Neuronal stem cell (in vitro differentiated cells): ENCODE data around the gene FGF3.

Experiments used
- DNase-seq: peaks from one replicate; pipeline ENCODE4 v3.0.0-alpha.2; 2013; ENCODE audit warnings: low spot score
- H2AFZ ChIP-seq: one replicate; pipeline ENCODE4 v1.6.1; 2013; ENCODE audit warnings: mild to moderate bottlenecking, low read length, inconsistent platforms
- H2AK5ac ChIP-seq: 2 replicates; pipeline ENCODE4 v1.6.1; 2013; ENCODE audit warnings: low read depth, mild to moderate bottlenecking, inconsistent platforms, low read length, moderate library complexity, mixed read lengths
- H2BK120ac ChIP-seq: 2 replicates; pipeline ENCODE4 v1.6.1; 2013; ENCODE audit warnings: low read depth, mild to moderate bottlenecking, inconsistent platforms, low read length, moderate library complexity, mixed read lengths
- H2BK12ac ChIP-seq: one replicate; pipeline ENCODE4 v1.6.1; 2013; ENCODE audit warnings: low read length, inconsistent platforms
- H2BK15ac ChIP-seq: 2 replicates; pipeline ENCODE4 v1.6.1; 2013; ENCODE audit warnings: mild to moderate bottlenecking, low read length, inconsistent platforms, mixed read lengths
- H2BK5ac ChIP-seq: one replicate; pipeline ENCODE4 v1.6.1; 2013; ENCODE audit warnings: inconsistent platforms, mild to moderate bottlenecking, low read length, moderate library complexity
- H3K14ac ChIP-seq: one replicate; pipeline ENCODE4 v1.6.1; 2013; ENCODE audit warnings: low read length, inconsistent platforms
- H3K18ac ChIP-seq: 2 replicates; pipeline ENCODE4 v1.6.1; 2013; ENCODE audit warnings: low read length, inconsistent platforms
- H3K23ac ChIP-seq: 2 replicates; pipeline ENCODE4 v1.6.1; 2013; ENCODE audit warnings: low read depth, mild to moderate bottlenecking, mixed read lengths, low read length, inconsistent platforms; ENCODE audit not compliant: poor library complexity
- H3K27ac ChIP-seq: replicated peaks from 3 replicates; pipeline ENCODE4 v1.5.1; 2013; ENCODE audit warnings: low read length, inconsistent platforms
- H3K27me3 ChIP-seq, 3 experiments: 2 replicates each; pipeline ENCODE4 v1.6.1; 2013; ENCODE audit warnings: low read length in 3 of 3, mild to moderate bottlenecking in 2 of 3, inconsistent platforms in 1 of 3, low read depth in 1 of 3, mixed read lengths in 1 of 3, moderate library complexity in 1 of 3; ENCODE audit not compliant: control insufficient read depth in 3 of 3, insufficient read depth in 3 of 3
- H3K36me3 ChIP-seq, 2 donors: replicated peaks in 1 of 2; 2 replicates each; pipeline ENCODE4 v1.6.1; 2013; ENCODE audit warnings: low read length in 2 of 2; ENCODE audit not compliant: control insufficient read depth in 2 of 2, insufficient read depth in 2 of 2
- H3K4ac ChIP-seq: 2 replicates; pipeline ENCODE4 v1.6.1; 2013; ENCODE audit warnings: inconsistent platforms, mild to moderate bottlenecking, low read length, moderate library complexity
- H3K4me1 ChIP-seq, 2 donors: 1 replicate in 1 of 2; 2 replicates in 1 of 2; pipeline ENCODE4 v1.6.1; 2013; ENCODE audit warnings: low read length in 2 of 2, low read depth in 1 of 2; ENCODE audit not compliant: control insufficient read depth in 2 of 2, insufficient read depth in 1 of 2
- H3K4me2 ChIP-seq: one replicate; pipeline ENCODE4 v1.6.1; 2013; ENCODE audit warnings: mild to moderate bottlenecking, low read length, inconsistent platforms; ENCODE audit not compliant: insufficient read depth, poor library complexity, severe bottlenecking
- H3K4me3 ChIP-seq, 2 donors: 2 replicates each; pipeline ENCODE4 v1.5.1; 2013; ENCODE audit warnings: low read length in 2 of 2, mild to moderate bottlenecking in 2 of 2, inconsistent platforms in 1 of 2, moderate library complexity in 1 of 2
- H3K79me1 ChIP-seq: one replicate; pipeline ENCODE4 v1.6.1; 2013; ENCODE audit warnings: low read depth, mild to moderate bottlenecking, inconsistent platforms, low read length, moderate library complexity
- H3K9ac ChIP-seq: one replicate; pipeline ENCODE4 v1.6.1; 2013; ENCODE audit warnings: mild to moderate bottlenecking, low read depth, low read length, inconsistent platforms; ENCODE audit not compliant: poor library complexity
- H3K9me3 ChIP-seq, 2 donors: replicated peaks in 1 of 2; 2 replicates each; pipeline versions ENCODE3 to v1.6.1; 2013; ENCODE audit warnings: low read length in 2 of 2, mild to moderate bottlenecking in 2 of 2, inconsistent platforms in 1 of 2, low read depth in 1 of 2, mixed read lengths in 1 of 2, moderate library complexity in 1 of 2; ENCODE audit not compliant: control insufficient read depth in 2 of 2, insufficient read depth in 1 of 2
- H4K8ac ChIP-seq: one replicate; pipeline ENCODE4 v1.6.1; 2013; ENCODE audit warnings: low read depth, mild to moderate bottlenecking, inconsistent platforms, low read length, moderate library complexity
- H4K91ac ChIP-seq: one replicate; pipeline ENCODE4 v1.6.1; 2013; ENCODE audit warnings: low read length, low read depth, mild to moderate bottlenecking, inconsistent platforms; ENCODE audit not compliant: poor library complexity
- WGBS, 2 donors: extraction: QIAGEN DNeasy Blood & Tissue Kit; methylation state at CpG; one replicate each; pipeline ENCODE4 v1.1.7; 2013; ENCODE audit warnings: missing lambda C conversion rate in 2 of 2, mixed read lengths in 1 of 2; ENCODE audit not compliant: insufficient read length in 2 of 2, insufficient replicate concordance in 1 of 2; ENCODE audit errors: extremely low coverage in 2 of 2; 5-methylcytosine and 5-hydroxymethylcytosine counted together

The FGF3 gene

DNA sequence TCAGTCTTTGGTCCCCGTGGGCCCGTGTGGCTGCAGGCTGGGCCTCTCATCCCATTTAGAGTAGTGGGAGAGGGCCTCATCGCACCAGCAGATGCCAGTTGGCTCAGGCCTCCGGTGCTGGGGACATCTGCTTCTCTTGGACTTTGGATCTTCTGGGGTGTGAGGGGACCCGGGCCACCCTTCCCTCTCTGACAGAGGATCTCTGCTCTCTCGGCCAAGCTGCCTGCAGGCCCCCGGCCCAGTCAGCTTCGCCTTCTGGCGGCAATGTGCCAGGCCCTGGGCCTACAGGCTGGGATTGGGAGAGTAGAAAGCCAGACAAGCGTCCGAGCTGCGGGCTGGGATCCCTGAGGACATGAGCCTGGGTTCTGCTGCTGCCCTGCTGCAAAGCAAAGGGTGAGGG, 15.0 kb upstream of the FGF3 start:
- H2BK120ac ChIP-seq: peak overlapping the region; percentile 98
- no peaks in the 10 kb centered on the region for H3K36me3 ChIP-seq
- peaks cover 5 to 15% of the 10 kb centered on the region in 2 donors for H3K4me1 ChIP-seq
- no peak overlapping the region for H3K27ac ChIP-seq
- no peak overlapping the region for H4K8ac ChIP-seq
- peak overlapping the region; percentile 97 for H2BK15ac ChIP-seq
- no peaks in the 10 kb centered on the region for H3K9me3 ChIP-seq
- H3K27me3 ChIP-seq: peaks cover 0 to 28% (median 0%) of the 10 kb centered on the region in 3 experiments
- H3K4ac ChIP-seq: peak overlapping the region; percentile 86
- no peak overlapping the region for H2AFZ ChIP-seq
- no peak overlapping the region for H3K4me2 ChIP-seq
- H3K79me1 ChIP-seq: no peaks in the 10 kb centered on the region
- H2BK12ac ChIP-seq: peak overlapping the region; percentile 82
- H3K23ac ChIP-seq: no peak overlapping the region
- H2BK5ac ChIP-seq: peak overlapping the region; percentile 93
- H3K18ac ChIP-seq: peak overlapping the region; percentile 86
- H3K4me3 ChIP-seq: no peak overlapping the region
- peak overlapping the region; percentile 30 for H3K9ac ChIP-seq
- DNase-seq: no peak
- H3K14ac ChIP-seq: peak overlapping the region; percentile 31
- H4K91ac ChIP-seq: peak overlapping the region; percentile 80
- peak overlapping the region; percentile 98 for H2AK5ac ChIP-seq
- WGBS, 2 donors: no CpG with 5 or more reads among the region's 12 CpGs

DNA sequence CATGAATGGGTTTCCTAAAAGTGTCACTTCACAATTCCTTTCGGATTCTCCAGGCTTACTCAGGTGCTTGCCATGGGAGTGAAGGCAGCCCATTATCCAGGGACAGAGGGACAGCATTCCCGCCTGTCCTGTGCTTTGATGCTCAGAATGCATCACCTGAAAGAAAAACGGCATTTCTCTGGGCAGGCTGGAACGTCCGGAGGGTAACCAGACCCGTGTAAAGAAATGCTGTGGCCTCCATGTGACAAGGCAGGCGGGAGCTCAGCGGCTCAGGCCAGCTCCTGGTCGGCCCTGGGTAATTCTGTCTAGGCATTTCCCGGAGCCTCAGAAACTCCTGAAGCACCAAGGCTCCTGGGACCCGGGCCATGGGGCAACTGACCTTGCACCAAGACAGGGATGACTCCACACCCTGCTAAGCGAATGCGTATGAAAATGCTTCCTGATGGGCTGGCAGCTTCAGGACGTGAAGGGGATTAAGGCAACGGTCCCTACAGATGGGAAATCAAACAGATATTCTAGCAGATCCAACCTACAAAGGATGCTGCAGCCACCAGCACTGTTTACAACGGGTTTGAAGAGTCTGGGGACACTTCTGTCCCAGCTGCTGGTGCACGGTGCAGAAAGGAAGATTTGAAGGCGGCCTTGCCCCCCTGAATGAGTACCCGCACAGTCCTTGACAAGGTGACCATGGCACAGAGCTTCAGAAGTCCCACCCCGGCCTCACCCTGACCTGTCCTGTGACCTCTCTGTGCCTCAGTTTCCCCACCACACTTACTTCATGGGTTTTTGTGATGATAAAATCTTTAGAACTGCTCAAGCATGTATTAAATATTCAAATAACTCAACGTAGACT, 13.6 kb upstream of the FGF3 start:
- Histone ChIP-seq H4K91ac (no peak overlapping the region), H3K23ac (no peak overlapping the region), H3K4me2 (no peak overlapping the region), H3K4me1 (peaks cover 5 to 27% of the 10 kb centered on the region in 2 donors), H3K36me3 (no peaks in the 10 kb centered on the region), H3K27ac (peak overlapping the region; percentile 44), H3K18ac (peak overlapping the region; percentile 73), H3K27me3 (peaks cover 0 to 34% (median 0%) of the 10 kb centered on the region in 3 experiments), H3K14ac (no peak overlapping the region), H2BK120ac (peak overlapping the region; percentile 11), H4K8ac (no peak overlapping the region), H3K9me3 (no peaks in the 10 kb centered on the region), H2BK15ac (no peak overlapping the region), H3K4ac (no peak overlapping the region), H3K9ac (no peak overlapping the region), H3K4me3 (no peak overlapping the region), H3K79me1 (no peaks in the 10 kb centered on the region), H2AFZ (peak overlapping the region; percentile 27), H2AK5ac (peak overlapping the region; percentile 36), H2BK12ac (no peak overlapping the region), H2BK5ac (no peak overlapping the region)
- no peak for DNase-seq
- WGBS, 2 donors: no CpG with 5 or more reads among the region's 21 CpGs

DNA sequence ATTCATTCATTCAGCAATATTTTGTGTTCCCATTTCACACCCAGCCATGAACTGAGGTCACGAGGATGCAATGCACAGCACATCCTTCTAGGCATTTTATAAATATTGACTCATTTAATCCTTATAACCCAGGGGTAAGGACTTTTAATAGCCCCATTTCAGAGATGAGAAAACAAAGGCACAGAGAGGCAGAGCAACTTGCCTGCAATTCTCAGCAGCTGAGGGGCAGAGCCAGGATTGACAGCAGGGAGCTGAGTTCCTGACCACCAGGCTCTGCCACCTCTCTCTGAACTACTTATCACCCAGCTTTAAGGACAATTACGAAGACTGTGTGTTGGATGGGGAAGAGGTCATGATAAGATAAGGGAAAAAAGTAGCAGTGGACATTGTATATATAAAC, 12.8 kb upstream of the FGF3 start:
- Histone ChIP-seq H2AK5ac (no peak overlapping the region), H3K23ac (no peak overlapping the region), H4K8ac (no peak overlapping the region), H4K91ac (no peak overlapping the region), H2BK12ac (no peak overlapping the region), H3K9me3 (peaks cover 2 to 4% of the 10 kb centered on the region in 2 donors), H3K27ac (no peak overlapping the region), H2BK120ac (no peak overlapping the region), H2BK5ac (no peak overlapping the region), H2AFZ (no peak overlapping the region), H3K18ac (no peak overlapping the region), H3K27me3 (peaks cover 0 to 34% (median 0%) of the 10 kb centered on the region in 3 experiments), H3K4me1 (peaks cover 5 to 27% of the 10 kb centered on the region in 2 donors), H3K36me3 (no peaks in the 10 kb centered on the region), H3K4me2 (no peak overlapping the region), H2BK15ac (no peak overlapping the region), H3K4me3 (no peak overlapping the region), H3K79me1 (no peaks in the 10 kb centered on the region), H3K9ac (no peak overlapping the region), H3K14ac (no peak overlapping the region), H3K4ac (no peak overlapping the region)
- WGBS, 2 donors: no CpG with 5 or more reads among the region's 2 CpGs
- no peak for DNase-seq

DNA sequence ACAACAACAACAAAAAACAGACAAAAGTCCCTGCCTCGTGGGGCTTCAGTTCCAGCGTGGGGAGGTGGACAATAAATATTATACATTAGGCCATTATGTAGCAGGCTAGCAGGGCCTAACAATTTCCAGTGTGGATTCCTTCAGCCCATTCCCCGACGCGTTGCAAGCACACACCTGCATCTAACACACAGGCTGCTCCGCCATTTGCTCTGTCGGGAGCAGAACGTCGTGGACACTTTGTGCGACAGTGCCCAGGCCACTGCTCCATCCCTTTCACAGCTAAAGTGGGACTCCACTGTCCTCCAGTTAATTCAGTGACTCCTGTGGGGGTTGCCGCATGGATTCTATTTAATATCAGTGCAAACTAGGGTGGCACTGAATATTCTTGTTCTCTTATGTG, 10.9 kb upstream of the FGF3 start:
- H2AK5ac ChIP-seq: peak overlapping the region; percentile 16
- no peak overlapping the region for H4K8ac ChIP-seq
- no peak overlapping the region for H2BK5ac ChIP-seq
- H3K4ac ChIP-seq: no peak overlapping the region
- H3K27ac ChIP-seq: no peak overlapping the region
- H3K4me2 ChIP-seq: no peak overlapping the region
- H3K27me3 ChIP-seq: peaks cover 0 to 31% (median 2%) of the 10 kb centered on the region in 3 experiments
- H2BK12ac ChIP-seq: peak overlapping the region; percentile 12
- H3K36me3 ChIP-seq: no peaks in the 10 kb centered on the region
- no CpG with 5 or more reads among the region's 11 CpGs for WGBS, 2 donors
- no peak overlapping the region for H3K9ac ChIP-seq
- no peak overlapping the region for H3K18ac ChIP-seq
- no peak overlapping the region for H4K91ac ChIP-seq
- H3K23ac ChIP-seq: no peak overlapping the region
- no peaks in the 10 kb centered on the region for H3K79me1 ChIP-seq
- H3K14ac ChIP-seq: no peak overlapping the region
- no peak overlapping the region for H2BK120ac ChIP-seq
- peaks cover 2 to 7% of the 10 kb centered on the region in 2 donors for H3K9me3 ChIP-seq
- H2AFZ ChIP-seq: no peak overlapping the region
- no peak for DNase-seq
- no peak overlapping the region for H3K4me3 ChIP-seq
- H2BK15ac ChIP-seq: peak overlapping the region; percentile 66
- peaks cover 5 to 27% of the 10 kb centered on the region in 2 donors for H3K4me1 ChIP-seq
